H9 (cell line): Measurements from ENCODE around the gene ANKRD17. TPM values are rescaled to one million over a fixed set of nuclear protein-coding genes. Genes with fewer than 3 reads are reported as not detected.

Source experiments
- DNase-seq: peaks from one replicate; pipeline ENCODE4 v3.0.0-alpha.2; 2017
- H2AFZ ChIP-seq: one replicate; pipeline ENCODE4 v1.6.1; 2013; ENCODE audit warnings: mild to moderate bottlenecking, low read length, control low read depth, moderate library complexity
- H2AK5ac ChIP-seq: 2 replicates; pipeline ENCODE4 v1.6.1; 2013; ENCODE audit warnings: low read length, control low read depth, mixed read lengths; ENCODE audit not compliant: insufficient read length
- H2BK120ac ChIP-seq: one replicate; pipeline ENCODE4 v1.6.1; 2013; ENCODE audit warnings: low read depth, mild to moderate bottlenecking, low read length, control low read depth, inconsistent platforms; ENCODE audit not compliant: poor library complexity, severe bottlenecking
- H2BK12ac ChIP-seq: 2 replicates; pipeline ENCODE4 v1.6.1; 2013; ENCODE audit warnings: low read length, control low read depth, mixed read lengths, low read depth; ENCODE audit not compliant: insufficient read length
- H2BK15ac ChIP-seq: 2 replicates; pipeline ENCODE4 v1.6.1; 2013; ENCODE audit warnings: low read depth, low read length, control low read depth
- H2BK20ac ChIP-seq: one replicate; pipeline ENCODE4 v1.6.1; 2013; ENCODE audit warnings: low read depth, mild to moderate bottlenecking, low read length, control low read depth, inconsistent platforms; ENCODE audit not compliant: poor library complexity, severe bottlenecking
- H2BK5ac ChIP-seq: 2 replicates; pipeline ENCODE4 v1.6.1; 2013; ENCODE audit warnings: low read length, control low read depth, mixed read lengths; ENCODE audit not compliant: insufficient read length
- H3K14ac ChIP-seq: 2 replicates; pipeline ENCODE4 v1.6.1; 2013; ENCODE audit warnings: low read length, control low read depth; ENCODE audit not compliant: insufficient read depth
- H3K18ac ChIP-seq: 2 replicates; pipeline ENCODE4 v1.6.1; 2013; ENCODE audit warnings: low read depth, mild to moderate bottlenecking, mixed read lengths, low read length, control low read depth; ENCODE audit not compliant: insufficient read length
- H3K23ac ChIP-seq: 2 replicates; pipeline ENCODE4 v1.6.1; 2013; ENCODE audit warnings: low read length, control low read depth, mixed read lengths, low read depth; ENCODE audit not compliant: insufficient read length
- H3K23me2 ChIP-seq: 2 replicates; pipeline ENCODE4 v1.6.1; 2013; ENCODE audit warnings: low read depth, mild to moderate bottlenecking, mixed read lengths, low read length, control low read depth; ENCODE audit not compliant: insufficient read length, poor library complexity, severe bottlenecking
- H3K27ac ChIP-seq: 2 replicates; pipeline ENCODE4 v1.5.1; 2013; ENCODE audit warnings: low read length, control low read depth, mixed read lengths, low read depth; ENCODE audit not compliant: insufficient read length
- H3K27me3 ChIP-seq: 2 replicates; pipeline ENCODE4 v1.6.1; 2013; ENCODE audit warnings: low read length, control low read depth, inconsistent platforms; ENCODE audit not compliant: insufficient read depth
- H3K4ac ChIP-seq: 2 replicates; pipeline ENCODE4 v1.6.1; 2013; ENCODE audit warnings: low read depth, mild to moderate bottlenecking, control low read depth, inconsistent platforms, low read length, moderate library complexity
- H3K4me1 ChIP-seq: 2 replicates; pipeline ENCODE4 v1.6.1; 2013; ENCODE audit warnings: low read length, control low read depth, inconsistent platforms; ENCODE audit not compliant: insufficient read depth
- H3K4me2 ChIP-seq: 2 replicates; pipeline ENCODE4 v1.6.1; 2013; ENCODE audit warnings: low read length, control low read depth, mixed read lengths; ENCODE audit not compliant: insufficient read length, insufficient read depth
- H3K56ac ChIP-seq: 2 replicates; pipeline ENCODE4 v1.6.1; 2013; ENCODE audit warnings: low read depth, mild to moderate bottlenecking, mixed read lengths, low read length, control low read depth; ENCODE audit not compliant: insufficient read length
- H3K79me1 ChIP-seq: 2 replicates; pipeline ENCODE4 v1.6.1; 2013; ENCODE audit warnings: low read depth, mild to moderate bottlenecking, moderate library complexity, low read length, control low read depth, inconsistent platforms; ENCODE audit not compliant: insufficient read depth, poor library complexity, severe bottlenecking
- H3K79me2 ChIP-seq: 2 replicates; pipeline ENCODE4 v1.6.1; 2013; ENCODE audit warnings: low read length, control low read depth, inconsistent platforms; ENCODE audit not compliant: insufficient read depth
- H3K9ac ChIP-seq: 2 replicates; pipeline ENCODE4 v1.6.1; 2013; ENCODE audit warnings: low read length, control low read depth, mixed read lengths; ENCODE audit not compliant: insufficient read length; ENCODE audit errors: extremely low read depth
- H3K9me3 ChIP-seq: one replicate; pipeline ENCODE4 v1.6.1; 2013; ENCODE audit warnings: low read depth, low read length, inconsistent platforms; ENCODE audit not compliant: control insufficient read depth
- H3T11ph ChIP-seq: one replicate; pipeline ENCODE4 v1.6.1; 2013; ENCODE audit warnings: mild to moderate bottlenecking, low read length, control low read depth, inconsistent platforms
- H4K20me1 ChIP-seq: one replicate; pipeline ENCODE4 v1.6.1; 2013; ENCODE audit not compliant: control insufficient read depth, insufficient read length, insufficient read depth
- H4K5ac ChIP-seq: 2 replicates; pipeline ENCODE4 v1.6.1; 2013; ENCODE audit warnings: low read depth, mild to moderate bottlenecking, mixed read lengths, low read length, control low read depth; ENCODE audit not compliant: insufficient read length
- H4K8ac ChIP-seq: replicated peaks from 2 replicates; pipeline ENCODE4 v1.6.1; 2013; ENCODE audit warnings: low read length, control low read depth, mixed read lengths, low read depth; ENCODE audit not compliant: insufficient read length
- H4K91ac ChIP-seq: 2 replicates; pipeline ENCODE4 v1.6.1; 2013; ENCODE audit warnings: low read depth, mild to moderate bottlenecking, moderate library complexity, mixed read lengths, low read length, control low read depth; ENCODE audit not compliant: insufficient read length
- H3K27ac Mint-ChIP-seq, 3 experiments: 2 replicates in 2 of 3; 3 replicates in 1 of 3; pipeline ENCODE4 v1.8.0; 2020 to 2021; ENCODE audit warnings: mixed read lengths in 3 of 3, mild to moderate bottlenecking in 1 of 3, moderate library complexity in 1 of 3
- H3K27me3 Mint-ChIP-seq: 2 replicates; pipeline ENCODE4 v1.8.0; 2021; ENCODE audit warnings: low read depth, mild to moderate bottlenecking, moderate library complexity, mixed read lengths
- H3K36me3 Mint-ChIP-seq, 3 experiments: 2 replicates in 2 of 3; 3 replicates in 1 of 3; pipeline ENCODE4 v1.8.0; 2020 to 2021; ENCODE audit warnings: low read depth in 3 of 3, mixed read lengths in 3 of 3; ENCODE audit not compliant: insufficient read depth in 1 of 3
- H3K4me1 Mint-ChIP-seq, 2 experiments: 2 replicates each; pipeline ENCODE4 v1.8.0; 2020; ENCODE audit warnings: mixed read lengths in 2 of 2
- H3K4me3 Mint-ChIP-seq, 2 experiments: 2 replicates in 1 of 2; 3 replicates in 1 of 2; pipeline ENCODE4 v1.8.0; 2020 to 2021; ENCODE audit warnings: mild to moderate bottlenecking in 2 of 2, mixed read lengths in 2 of 2, moderate library complexity in 1 of 2
- H3K9me3 Mint-ChIP-seq, 2 experiments: 2 replicates in 1 of 2; 3 replicates in 1 of 2; pipeline ENCODE4 v1.8.0; 2020; ENCODE audit warnings: mild to moderate bottlenecking in 2 of 2, mixed read lengths in 2 of 2, moderate library complexity in 1 of 2
- CTCF ChIP-seq: fragments of 200-600 bp; sonication (generic); conservative IDR thresholded peaks from 3 replicates; pipeline ENCODE4 v1.8.0; 2021; ENCODE audit warnings: antibody characterized with exemption, mild to moderate bottlenecking
- WGBS: extraction: QIAGEN DNeasy Blood & Tissue Kit; methylation state at CpG from one replicate; pipeline ENCODE4 v1.1.7; 2013; ENCODE audit warnings: missing lambda C conversion rate, low lambda C conversion rate, mixed read lengths; ENCODE audit not compliant: insufficient read length; ENCODE audit errors: extremely low coverage; 5-methylcytosine and 5-hydroxymethylcytosine counted together
- total RNA-seq: library from RNA; stranded (reverse); gene quantifications from 2 replicates; pipeline ENCODE4 v1.2.1, GENCODE V29; 2021

The ANKRD17 gene
- total RNA-seq, 1 experiment from 2014 or later, result 82.4 TPM

GRCh38 chr4:73170518-73171198, 87.9 kb downstream of the ANKRD17 start:
- Histone ChIP-seq H3K9me3 (no peaks in the 10 kb centered on the region), H4K8ac (no peak overlapping the region), H2BK20ac (no peak overlapping the region), H4K5ac (no peak overlapping the region), H3K56ac (no peak overlapping the region), H3T11ph (no peak overlapping the region), H2BK5ac (no peak overlapping the region), H3K9ac (no peak overlapping the region), H2BK120ac (no peak overlapping the region), H4K20me1 (no peaks in the 10 kb centered on the region), H2AFZ (no peak overlapping the region), H3K4ac (no peak overlapping the region), H3K14ac (no peak overlapping the region), H4K91ac (no peak overlapping the region), H3K79me1 (peaks cover 8% of the 10 kb centered on the region), H2AK5ac (no peak overlapping the region), H3K23me2 (no peaks in the 10 kb centered on the region), H3K23ac (no peak overlapping the region), H3K27me3 (no peaks in the 10 kb centered on the region), H3K27ac (no peak overlapping the region), H2BK12ac (no peak overlapping the region), H3K4me1 (no peaks in the 10 kb centered on the region), H3K4me2 (no peak overlapping the region), H3K18ac (no peak overlapping the region), H3K79me2 (peaks cover 7% of the 10 kb centered on the region; the same call in 1 of the 2 replicates), H2BK15ac (no peak overlapping the region)
- Mint-ChIP-seq H3K27me3 (no peaks in the 10 kb centered on the region), H3K9me3 (peaks cover 0 to 5% of the 10 kb centered on the region in 2 experiments; a peak in 4 of 5 replicates), H3K27ac (peak overlapping the region in 1 of 3 experiments; percentile 74; a peak in 1 of 7 replicates), H3K4me1 (peaks cover 5 to 7% of the 10 kb centered on the region in 2 experiments; a peak in 2 of 4 replicates), H3K36me3 (peaks cover 40 to 76% (median 64%) of the 10 kb centered on the region in 3 experiments), H3K4me3 (no peak overlapping the region)
- DNase-seq, result no peak
- WGBS, result no CpG with 5 or more reads among the region's 7 CpGs
- TF ChIP-seq CTCF, result no peak
